HL-60/S4 treated with phorbol 12-myristate 13-acetate at 8.2 ng/mL for 4 days and 3 days (cell line): ENCODE measurements around the gene TNFRSF12A.

Experiments used
- in situ Hi-C: fragments of 300-500 bp; cut with MboI; formaldehyde crosslinking; loops from 2 replicates; pipeline ENCODE4 v1.15.0; 2022; ENCODE audit warnings: low sequenced_read_pairs

Gene TNFRSF12A

DNA sequence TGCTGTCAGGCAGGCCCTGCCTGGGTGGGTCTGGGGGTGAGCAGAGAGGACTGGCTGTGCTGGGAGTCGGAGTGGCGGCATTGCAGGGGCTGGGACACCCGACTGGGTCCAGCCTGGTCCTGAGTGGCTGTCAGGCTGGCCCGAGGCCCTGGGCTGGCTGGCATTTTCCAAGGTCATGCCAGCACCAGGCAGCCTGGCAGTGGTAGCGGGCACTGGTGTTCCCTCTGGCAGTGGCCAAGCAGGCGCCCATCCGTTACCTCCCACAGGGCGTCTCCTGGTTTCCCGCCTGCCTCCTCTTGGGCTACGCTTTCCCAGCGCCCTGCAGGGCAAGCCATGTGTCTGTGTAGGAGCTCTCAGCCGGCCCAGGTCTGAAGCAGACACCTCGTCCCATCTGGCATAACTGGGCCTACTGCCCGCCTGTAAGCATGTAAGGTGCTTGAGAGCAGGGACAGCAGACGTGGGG lies 34.2 kb upstream of the TNFRSF12A start:
- in situ Hi-C loops: no loop called here

DNA sequence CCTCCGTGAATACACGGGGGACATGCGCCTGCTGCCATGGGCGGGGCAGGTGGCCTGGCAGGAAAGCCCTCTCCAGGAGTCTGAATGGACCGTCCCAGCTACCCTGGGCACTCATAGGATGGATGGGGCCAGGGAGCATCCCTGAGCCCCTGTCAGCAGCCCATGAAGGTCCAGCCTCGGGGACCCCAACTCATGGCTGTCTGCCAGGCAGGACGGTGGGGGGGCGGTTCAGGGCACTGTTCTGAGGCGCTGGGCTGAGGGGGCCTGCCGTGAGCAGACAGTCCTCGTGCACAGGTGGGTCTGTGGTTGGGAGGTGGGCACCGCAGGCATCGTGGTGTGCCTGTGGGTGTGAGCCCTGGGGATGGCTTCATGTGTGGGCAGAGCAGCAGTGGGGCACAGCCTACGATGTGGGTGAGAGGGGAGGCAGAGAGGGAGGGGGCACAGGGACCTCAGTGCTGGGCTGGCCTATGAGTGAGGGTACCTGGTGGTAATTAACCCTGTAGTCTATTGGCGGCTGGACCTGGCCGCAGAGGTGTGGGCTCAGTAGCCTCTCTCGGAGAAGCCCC lies 33.5 kb upstream of the TNFRSF12A start:
- in situ Hi-C loops: no loop called here

DNA sequence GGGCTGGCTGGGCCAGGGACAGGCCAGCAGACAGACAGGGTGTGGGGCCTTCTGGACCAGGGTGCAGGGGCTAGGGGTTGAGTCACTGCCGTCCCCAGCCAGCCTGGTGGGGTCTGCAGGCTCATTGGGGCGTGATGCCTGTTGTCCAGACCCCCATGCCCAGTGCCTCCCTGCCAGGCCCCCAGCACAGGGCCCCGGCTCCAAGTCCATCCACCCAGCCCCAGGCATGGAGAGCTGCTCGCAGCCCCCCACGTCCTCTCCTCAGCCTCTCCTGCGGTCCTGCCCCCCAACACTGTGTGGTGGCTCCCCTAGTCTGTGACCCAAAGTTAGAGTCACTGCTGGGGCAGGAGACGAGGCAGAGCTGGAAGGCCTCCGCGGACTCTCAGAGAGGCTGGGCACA lies 32.9 kb upstream of the TNFRSF12A start:
- in situ Hi-C loops: no loop called here

DNA sequence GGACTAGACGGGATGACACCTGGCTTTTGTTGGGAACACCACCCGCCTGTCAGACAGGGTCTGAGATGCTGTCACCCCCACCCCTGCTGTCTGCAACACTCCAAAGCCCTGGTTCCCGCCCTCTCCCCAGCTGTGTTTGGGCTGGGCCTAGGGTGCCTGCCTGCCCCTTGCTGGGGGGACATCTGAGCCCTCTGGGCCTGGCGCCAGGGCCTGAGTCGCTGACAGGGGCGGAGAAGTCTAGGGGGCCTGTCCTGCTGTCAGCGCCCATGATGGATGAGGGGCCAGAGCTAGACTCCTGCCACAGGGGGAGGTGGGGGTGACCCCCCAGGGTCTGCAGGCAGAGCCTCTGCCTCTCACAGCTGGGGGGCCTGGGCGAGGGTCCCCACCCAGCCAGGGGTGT lies 32.3 kb upstream of the TNFRSF12A start:
- in situ Hi-C loops: no loop called here

DNA sequence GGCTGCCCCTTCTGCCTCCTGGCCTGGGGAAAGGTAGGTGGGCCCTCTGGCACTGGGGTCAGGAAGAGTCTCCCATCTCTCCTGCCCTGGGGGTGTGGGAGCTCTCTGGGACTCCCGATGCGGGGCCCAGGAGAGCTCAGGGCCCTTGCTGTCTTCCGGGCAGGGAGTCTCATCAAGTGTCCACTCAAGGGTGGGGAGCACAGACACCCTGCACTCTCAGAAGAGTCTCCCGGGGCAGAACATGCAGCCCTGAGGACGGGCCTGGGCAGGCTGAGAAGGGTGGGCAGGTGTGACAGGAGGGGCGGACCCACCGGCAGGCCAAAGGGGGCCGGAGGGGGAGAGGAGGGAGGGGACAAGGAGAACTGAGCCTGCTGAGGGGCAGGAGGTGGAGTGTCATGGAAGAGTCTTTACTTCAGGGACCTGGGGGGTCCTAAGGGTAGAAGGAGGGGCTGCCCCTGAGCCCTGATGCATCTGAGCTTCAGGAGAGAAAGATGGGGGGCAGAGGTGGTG lies 31.5 kb upstream of the TNFRSF12A start:
- in situ Hi-C loops: no loop called here

DNA sequence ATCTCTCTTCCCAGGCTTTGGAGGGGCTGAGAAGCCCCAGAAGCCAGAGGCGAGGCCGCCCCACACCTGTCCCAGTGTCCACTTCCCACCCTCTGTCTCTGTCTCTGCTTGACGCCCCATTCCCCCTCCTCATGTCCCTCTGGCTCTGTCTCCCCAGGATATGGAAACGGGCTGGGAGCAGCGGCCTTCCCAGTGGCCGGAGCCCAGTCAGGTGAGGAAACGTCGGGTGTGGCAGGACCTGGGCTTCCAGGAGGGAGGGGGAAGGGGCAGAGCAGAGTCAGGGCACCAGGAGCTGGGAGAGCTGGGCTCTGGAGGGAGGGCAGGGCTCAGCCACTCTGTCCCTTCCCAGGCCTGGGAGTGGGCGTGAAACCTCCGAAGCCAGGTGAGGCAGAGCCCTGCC lies 29.3 kb upstream of the TNFRSF12A start:
- in situ Hi-C loops: no loop called here

DNA sequence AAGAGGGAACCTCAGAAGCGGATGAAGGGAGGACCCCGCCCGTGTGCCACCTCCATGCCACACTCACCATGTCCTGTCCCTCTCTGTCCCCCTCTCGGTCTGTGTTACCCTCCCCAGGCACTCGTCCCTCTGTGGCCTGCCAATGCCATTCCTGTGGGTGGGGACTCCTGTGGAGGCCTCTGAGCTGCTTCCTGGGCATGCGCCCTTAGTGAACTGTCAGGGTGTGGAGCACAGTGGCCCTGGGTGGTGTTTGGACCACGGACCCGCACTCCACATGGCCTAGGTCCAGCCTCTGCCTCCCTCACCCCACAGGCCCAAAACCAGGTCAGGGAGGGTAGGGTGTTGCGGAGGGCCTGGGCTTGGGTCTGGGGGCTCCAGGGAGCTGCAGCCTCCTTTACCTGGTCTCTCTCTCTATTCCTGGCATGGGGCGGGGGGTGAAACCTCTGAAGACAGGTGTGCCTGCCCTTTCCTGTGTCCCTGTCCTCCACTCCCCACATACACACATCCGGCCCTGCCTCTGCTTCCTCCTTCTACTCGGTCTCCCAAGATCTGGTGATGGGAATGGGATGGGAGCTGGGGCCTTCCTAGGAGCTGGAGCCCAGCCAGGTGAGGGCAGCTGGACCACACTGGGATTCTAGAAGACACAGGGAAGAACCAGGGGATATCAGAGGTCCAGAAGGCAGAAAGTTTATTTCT lies 28.5 kb upstream of the TNFRSF12A start:
- in situ Hi-C loops: no loop called here

DNA sequence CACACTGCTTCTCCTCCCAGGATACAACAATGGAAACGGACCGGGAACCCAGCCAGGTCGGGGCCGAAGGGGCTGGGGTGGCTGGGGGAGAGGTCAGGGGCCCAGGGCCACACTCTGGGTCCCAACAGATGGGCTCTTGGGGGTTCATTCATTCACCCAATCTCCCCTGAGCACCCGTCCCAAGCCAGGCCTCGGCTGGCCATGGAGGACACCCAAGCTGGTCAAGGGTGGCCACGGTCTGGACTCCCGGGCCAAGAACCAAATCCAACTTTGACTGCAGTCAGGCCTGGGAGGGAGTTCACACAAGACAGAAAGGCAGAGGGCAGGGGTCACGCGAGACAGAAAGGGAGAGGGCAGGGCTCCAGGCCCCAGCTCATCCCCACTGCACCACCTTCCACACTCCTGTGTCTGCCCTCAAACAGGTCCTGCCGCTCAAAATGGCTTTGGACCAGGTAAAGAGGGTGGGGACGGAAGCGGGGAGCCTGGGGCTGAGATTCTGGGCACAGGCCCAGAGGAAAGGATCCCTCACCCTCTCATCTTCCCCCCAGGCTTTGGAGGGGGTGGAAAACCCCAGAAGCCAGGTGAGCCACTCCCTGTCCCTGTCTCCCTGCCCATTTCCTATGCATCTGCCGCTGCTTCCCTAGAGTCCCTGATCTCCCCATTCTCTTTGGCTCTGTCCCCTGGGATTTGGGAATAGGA lies 27.6 kb upstream of the TNFRSF12A start:
- in situ Hi-C loops: no loop called here

DNA sequence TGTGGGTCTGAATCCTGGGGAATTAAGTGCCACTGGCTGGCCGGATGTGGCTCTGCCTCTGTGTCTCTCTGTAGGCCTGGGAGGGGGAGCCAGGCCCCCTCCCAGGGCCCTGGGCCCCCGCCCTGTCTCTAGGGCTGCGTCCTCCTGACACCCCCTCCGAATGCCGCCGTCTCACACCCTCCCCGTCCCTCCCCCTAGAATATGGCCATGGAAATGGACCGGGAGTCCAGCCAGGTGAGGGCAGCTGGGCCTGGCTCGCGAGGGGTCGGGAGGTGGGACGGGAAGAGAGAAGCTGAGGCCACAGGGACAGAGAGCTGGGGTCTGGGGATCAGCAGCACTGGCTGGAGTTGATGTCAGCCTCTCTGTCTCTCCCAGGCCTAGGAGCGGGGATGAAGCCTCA lies 23.9 kb upstream of the TNFRSF12A start:
- in situ Hi-C loops: no loop called here

DNA sequence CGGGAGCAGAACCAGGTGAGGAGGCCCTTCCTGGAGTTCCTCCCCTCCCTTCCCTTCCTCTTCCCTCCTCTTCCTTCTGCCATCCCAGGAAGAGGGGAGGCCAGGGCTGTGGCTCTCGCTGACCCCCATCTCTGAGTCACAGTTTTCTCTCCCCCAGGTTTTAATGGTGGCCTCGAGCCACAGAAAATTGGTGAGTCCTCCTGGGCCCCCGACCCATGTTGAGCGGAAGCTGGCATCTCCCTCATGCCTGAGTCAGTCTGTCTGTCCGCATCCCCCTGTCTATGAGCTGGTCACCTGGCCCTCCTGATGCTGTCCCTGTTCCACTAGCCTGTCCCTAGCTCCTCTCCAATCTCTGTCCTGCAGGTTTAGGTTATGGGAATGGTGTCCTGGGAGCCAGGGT lies 20.2 kb upstream of the TNFRSF12A start:
- in situ Hi-C loops: no loop called here

DNA sequence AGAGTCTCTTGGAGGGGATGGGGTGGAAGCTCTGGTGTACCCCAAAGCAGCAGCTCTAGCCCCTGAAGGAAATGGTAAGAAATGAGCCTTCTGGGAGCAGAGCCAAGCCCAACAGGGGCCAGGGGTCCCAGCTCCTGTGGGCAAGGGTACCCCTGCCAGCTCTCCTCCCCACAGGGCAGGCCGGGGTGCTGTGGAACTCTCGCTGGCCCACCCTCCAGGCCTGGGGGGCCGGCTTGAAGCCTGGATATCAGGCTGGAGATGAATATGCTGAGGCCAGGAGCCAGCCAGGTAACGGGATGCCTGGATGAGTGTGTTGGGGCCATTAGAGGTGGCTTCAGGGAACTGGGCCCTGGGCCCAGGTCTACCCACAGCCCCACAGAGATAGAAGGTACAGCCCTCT lies 19.6 kb upstream of the TNFRSF12A start:
- in situ Hi-C loops: no loop called here

DNA sequence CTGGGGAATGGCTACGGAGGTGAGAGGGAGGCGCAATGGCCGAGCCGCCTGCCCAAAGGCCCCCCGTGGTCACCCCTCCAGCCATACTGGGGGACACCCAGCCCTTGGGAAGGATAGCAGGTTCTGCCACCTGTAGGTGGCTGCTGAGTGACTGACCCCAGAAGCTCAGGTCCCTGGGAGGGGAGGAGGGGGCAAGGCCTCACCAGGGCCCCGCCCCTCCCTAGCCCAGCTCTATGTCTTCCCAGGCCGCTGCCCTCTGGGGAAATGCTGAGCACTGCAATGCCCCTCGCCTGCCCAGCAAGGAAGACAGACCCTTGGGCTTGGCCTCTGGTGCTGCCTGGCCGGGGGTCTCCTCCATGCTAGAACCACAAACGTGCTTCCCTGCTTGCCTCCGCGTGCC lies 18.9 kb upstream of the TNFRSF12A start:
- in situ Hi-C loops: no loop called here

DNA sequence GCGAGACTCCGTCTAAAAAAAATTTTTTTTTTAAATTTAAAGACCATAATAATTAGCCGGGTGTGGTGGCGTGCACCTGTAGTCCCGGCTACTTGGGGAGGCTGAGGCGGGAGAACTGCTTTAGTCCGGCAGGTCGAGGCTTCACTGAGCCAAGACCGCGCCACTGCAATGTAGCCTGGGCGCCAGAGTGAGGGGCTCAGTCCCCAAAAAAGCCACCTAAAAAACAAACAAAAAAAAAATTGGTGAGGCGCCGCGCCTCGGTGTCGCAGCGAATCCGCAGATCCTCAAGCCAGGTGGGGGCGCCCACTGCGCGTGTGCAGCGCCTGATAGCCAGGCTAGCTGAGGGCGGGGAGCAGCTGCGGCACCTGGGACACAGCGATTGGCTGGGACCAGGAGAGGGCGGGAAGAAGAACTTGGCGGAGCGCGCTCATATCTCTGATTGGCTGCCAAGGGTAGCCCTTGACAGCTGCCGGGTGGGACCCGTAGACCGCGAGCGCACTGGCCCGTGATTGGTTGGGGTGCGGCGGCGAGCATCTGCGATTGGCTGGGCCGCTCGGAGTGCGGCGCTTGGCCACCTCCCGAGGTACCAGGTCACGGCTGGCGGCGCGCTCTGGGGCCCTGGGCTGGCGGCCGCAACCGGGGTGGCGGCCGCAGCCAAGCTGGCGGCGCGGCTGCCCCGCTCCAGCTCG lies 16.4 kb upstream of the TNFRSF12A start:
- in situ Hi-C loops: no loop called here

DNA sequence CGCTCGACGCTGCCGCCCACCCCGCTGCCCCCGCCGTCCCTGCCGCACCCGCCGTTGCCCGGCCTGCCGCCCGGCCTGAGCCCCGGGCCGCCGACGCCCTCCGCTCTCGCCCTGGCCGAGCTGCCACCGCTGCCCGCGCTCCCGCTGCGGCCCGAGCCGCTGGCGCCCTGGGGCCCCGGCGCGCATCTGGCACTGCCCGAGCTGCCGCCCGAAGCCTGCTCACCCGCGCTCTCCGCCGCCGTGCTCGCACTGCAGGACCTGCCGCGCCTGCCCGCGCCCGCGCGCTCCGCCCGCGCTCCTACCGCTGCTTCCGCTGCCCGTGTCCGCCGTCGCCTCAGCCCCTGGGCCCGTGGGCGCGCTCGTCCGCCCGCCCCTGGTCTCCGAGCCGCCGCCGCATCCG lies 15.8 kb upstream of the TNFRSF12A start:
- in situ Hi-C loops: no loop called here

DNA sequence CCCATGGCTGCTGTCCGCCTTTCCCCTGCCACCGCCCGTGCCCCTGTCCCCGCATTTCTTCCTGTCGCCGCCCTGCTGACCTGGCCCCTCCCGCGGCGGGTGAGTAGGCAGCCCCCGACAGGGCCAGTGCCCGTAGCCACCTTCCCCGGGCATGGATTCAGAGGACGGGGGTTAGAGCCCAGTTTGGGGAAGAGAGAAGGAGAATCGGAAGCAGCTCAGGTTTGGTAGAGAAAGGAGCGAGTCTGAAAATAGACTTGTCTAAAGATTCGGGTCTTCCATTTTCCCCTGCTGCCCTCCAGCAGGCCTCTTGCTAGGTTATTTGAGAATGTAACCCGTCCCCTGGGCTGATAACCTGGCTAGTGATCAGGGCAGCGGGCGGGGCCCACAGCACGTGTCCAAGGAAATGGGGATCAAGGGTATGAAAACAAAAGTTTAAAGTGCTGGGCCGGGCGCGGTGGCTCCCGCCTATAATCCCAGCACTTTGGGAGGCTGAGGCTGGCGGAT lies 15.3 kb upstream of the TNFRSF12A start:
- in situ Hi-C loops: no loop called here

DNA sequence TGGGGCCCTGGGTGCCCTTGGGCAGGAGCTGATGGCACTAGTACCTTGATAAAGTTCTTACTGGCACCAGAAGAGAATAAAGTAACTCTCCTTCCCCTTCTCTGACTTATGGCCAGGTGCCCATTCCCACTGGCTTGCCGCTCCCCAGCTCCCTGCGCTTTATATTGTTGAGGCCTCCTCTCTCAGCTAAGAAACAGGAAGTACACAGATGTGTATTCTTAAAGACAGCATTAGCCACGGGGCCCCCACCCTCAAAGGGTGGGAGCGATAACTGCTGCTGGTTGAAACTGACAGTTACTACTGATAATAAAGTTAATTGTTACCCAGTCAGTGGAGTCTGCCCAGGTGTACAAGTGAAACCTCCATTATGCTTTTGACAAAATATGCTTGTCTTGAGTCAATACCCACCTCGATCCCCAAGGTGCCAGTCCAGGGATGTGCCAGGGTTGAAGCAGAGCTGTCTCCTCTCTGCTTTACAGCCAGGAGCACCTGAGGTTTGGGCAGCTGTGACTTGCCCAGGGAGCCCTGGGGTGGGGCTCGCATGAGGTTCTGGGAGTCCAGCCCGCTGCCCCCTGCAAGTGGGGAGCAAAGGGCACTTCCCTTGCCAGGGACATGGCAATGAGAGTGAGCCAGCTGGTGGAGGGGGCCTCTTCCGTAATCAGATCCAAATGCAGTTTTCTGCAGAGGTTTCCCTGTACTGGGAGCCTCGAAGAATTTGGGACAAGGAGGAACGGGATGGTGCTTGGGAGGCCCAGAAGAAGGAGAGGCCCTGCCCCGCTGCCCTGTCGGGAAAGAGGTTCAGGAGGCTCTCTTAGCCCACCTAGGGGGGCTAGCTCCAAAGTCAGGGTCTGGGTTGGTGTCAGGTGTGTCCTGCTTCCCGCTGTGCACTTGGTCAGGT lies 12.9 kb upstream of the TNFRSF12A start:
- in situ Hi-C loops: no loop called here

DNA sequence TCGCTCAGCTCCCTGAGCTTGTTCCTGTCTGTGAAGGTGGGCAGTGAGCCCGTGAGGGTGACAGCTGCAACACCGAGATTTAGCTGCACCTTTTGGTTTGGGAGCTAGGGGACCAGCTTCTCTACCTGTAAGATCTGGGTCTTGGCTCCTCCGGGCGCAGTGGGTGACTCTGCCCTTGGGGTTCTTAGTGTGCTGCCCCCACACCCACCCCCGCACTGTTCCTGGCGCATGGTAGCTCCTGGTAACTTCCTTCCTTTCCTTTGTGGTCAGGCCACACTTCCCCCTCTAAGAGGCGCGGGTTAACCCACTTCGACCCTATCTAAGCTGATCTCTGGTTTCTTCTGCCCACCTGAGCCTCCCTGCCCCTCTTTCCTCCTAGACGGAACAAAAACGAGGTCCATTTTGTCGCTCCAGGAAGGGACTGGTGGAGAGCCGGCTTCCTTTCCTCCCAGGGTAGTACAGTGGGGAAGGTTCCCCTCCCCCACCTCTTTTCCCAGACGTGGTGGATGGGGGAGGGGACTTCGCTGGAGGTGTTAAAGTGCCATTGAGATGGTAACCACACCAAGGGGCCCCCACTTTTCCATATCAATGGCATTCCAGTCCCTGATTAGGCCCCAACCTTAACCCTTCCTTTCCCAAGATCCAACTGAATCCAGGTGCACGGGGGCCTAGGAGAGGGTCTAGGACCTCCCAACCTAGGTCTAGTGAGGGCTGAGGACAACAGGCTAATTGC lies 12.0 kb upstream of the TNFRSF12A start:
- in situ Hi-C loops: no loop called here

DNA sequence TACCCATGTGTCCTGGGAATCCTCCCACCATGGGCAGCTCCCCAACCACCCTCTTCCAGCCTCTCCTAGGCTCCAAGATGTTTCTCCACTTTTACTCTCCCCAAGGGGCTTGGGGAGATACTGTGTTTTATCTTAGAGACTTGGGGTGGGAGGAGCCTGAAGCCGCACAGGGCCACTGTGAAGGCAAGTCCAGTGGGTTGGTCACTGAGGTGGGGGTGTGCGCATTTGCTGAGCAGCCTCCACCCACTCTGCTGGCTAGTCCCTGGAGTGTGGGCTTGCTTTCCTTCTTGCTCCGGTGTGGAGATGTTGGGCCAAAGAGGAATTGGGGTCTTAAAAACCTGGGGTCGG lies 11.5 kb upstream of the TNFRSF12A start:
- in situ Hi-C loops: no loop called here

DNA sequence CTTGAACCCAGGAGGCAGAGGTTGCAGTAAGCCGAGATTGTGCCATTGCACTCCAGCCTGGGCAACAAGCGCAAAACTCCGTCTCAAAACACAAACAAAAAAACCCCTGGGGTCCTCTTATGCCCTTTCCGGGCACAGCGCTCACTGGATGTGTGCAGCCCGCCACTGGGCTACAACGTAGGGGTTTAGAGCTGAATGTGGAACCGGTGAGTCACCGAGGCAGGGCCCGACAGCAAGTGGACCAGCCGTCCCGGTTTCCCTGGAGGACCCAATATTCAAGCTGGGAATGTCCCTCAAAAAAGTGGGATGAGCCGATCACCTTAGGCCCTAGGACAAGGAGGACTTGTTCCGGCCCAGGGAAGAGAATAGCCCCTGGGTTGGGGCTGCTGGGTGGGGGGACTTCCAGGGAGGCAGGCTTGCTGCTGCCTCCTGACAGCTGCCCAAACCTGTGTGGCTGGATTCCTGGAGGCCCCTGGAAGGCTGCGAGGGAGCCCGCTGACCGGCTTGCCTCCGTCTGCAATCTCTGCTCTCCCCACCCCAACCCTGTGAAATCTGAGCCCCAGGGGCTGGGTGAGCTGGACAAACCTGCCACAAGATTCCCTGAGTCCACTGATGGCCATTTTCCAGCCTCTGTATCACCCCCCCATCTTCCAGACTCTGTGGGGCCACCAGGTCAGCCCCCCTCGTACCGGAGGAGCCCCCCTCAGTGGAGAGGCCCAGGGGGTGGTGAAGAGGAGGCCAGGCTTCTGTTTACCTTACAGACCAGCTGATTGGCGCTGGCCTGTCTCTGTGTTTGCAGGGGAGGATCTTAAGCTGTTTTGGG lies 10.4 kb upstream of the TNFRSF12A start:
- in situ Hi-C loops: no loop called here
